HG03039 (cell line): ENCODE results near the gene MYO16.
"Not testable (repeated sequence)": the region's sequence is repeated elsewhere in the genome, so short reads cannot be mapped to it uniquely, and the experiment has no call there.

Source experiments
- ATAC-seq: cut with Tn5 transposase; IDR thresholded peaks from one replicate; pipeline ENCODE4 v1.9.1; 2021; ENCODE audit warnings: mild to moderate bottlenecking, moderate library complexity; ENCODE audit not compliant: unreplicated experiment

Gene MYO16

GRCh38 chr13:109215377-109215776, 586.0 kb downstream of the MYO16 start:
- no peak for ATAC-seq

GRCh38 chr13:109217510-109217909, 588.1 kb downstream of the MYO16 start:
- ATAC-seq = not testable (repeated sequence)

GRCh38 chr13:109220631-109221030, 591.2 kb downstream of the MYO16 start:
- ATAC-seq = no peak

- no peak for ATAC-seq
Observed at GRCh38 chr13:109224033-109224432, 594.6 kb downstream of the MYO16 start.

GRCh38 chr13:109226631-109227030, 597.2 kb downstream of the MYO16 start:
- ATAC-seq = no peak

- ATAC-seq = no peak
Observed at GRCh38 chr13:109227344-109227940, 598.0 kb downstream of the MYO16 start.

GRCh38 chr13:109228211-109228610, 598.8 kb downstream of the MYO16 start:
- no peak for ATAC-seq

GRCh38 chr13:109231888-109232287, 602.5 kb downstream of the MYO16 start:
- no peak for ATAC-seq

- no peak for ATAC-seq
Observed at GRCh38 chr13:109233293-109233692, 603.9 kb downstream of the MYO16 start.

- no peak for ATAC-seq
Observed at GRCh38 chr13:109235901-109236300, 606.5 kb downstream of the MYO16 start.

- no peak for ATAC-seq
Observed at GRCh38 chr13:109241160-109241559, 611.7 kb downstream of the MYO16 start.

GRCh38 chr13:109243311-109243951, 614.0 kb downstream of the MYO16 start:
- ATAC-seq = no peak

GRCh38 chr13:109244566-109244965, 615.2 kb downstream of the MYO16 start:
- ATAC-seq = no peak

GRCh38 chr13:109246001-109246400, 616.6 kb downstream of the MYO16 start:
- no peak for ATAC-seq

GRCh38 chr13:109249780-109250528, 620.5 kb downstream of the MYO16 start:
- no peak for ATAC-seq

GRCh38 chr13:109251956-109252355, 622.5 kb downstream of the MYO16 start:
- no peak for ATAC-seq

GRCh38 chr13:109253316-109253715, 623.9 kb downstream of the MYO16 start:
- no peak for ATAC-seq

GRCh38 chr13:109254274-109254673, 624.9 kb downstream of the MYO16 start:
- ATAC-seq = no peak

- no peak for ATAC-seq
Observed at GRCh38 chr13:109255141-109255856, 625.9 kb downstream of the MYO16 start.

GRCh38 chr13:109256866-109257760, 627.7 kb downstream of the MYO16 start:
- ATAC-seq = no peak
